Naive thymus-derived CD4-positive, alpha-beta T cell (primary cell): ENCODE results near the gene IFITM5. TPM values are rescaled to one million over a fixed set of nuclear protein-coding genes. Genes with fewer than 3 reads are reported as not detected.
"Not testable (repeated sequence)": the region's sequence is repeated elsewhere in the genome, so short reads cannot be mapped to it uniquely, and the experiment has no call there.

Experiments used
- ATAC-seq: fragments of 150-1000 bp; cut with Tn5 transposase; 2 replicates; pipeline ENCODE4 v1.10.0; 2021; ENCODE audit warnings: mild to moderate bottlenecking, moderate library complexity
- CTCF ChIA-PET: fragments of 350-600 bp; sonication (Branson Sonifier 250); formaldehyde crosslinking; loops from one replicate; lab custom pipeline; 2021; ENCODE audit warnings: antibody characterized with exemption; lab: Charles Lee
- POLR2A ChIA-PET: fragments of 350-600 bp; sonication (Branson Sonifier 250); formaldehyde crosslinking; loops from one replicate; lab custom pipeline; 2021; ENCODE audit warnings: antibody characterized with exemption, inconsistent platforms; lab: Charles Lee
- DNase-seq, 9 donors: peaks; one replicate each; pipeline versions ENCODE4 v3.0.0 to v3.0.0-alpha.2; 2020 to 2022; ENCODE audit warnings: mixed read lengths in 1 of 9
- H3K27ac ChIP-seq: one replicate; pipeline ENCODE4 v1.7.0; 2013; ENCODE audit warnings: mild to moderate bottlenecking, low read depth, low read length, moderate library complexity
- H3K27me3 ChIP-seq, 2 donors: one replicate each; pipeline ENCODE4 v1.7.0; 2013; ENCODE audit warnings: low read length in 2 of 2, mild to moderate bottlenecking in 2 of 2, moderate library complexity in 2 of 2; ENCODE audit not compliant: control insufficient read depth in 2 of 2, insufficient read depth in 2 of 2
- H3K36me3 ChIP-seq, 3 experiments: 1 replicate in 2 of 3; 2 replicates in 1 of 3; pipeline ENCODE4 v1.7.0; 2013; ENCODE audit warnings: low read length in 3 of 3, mild to moderate bottlenecking in 3 of 3, moderate library complexity in 1 of 3; ENCODE audit not compliant: insufficient read depth in 3 of 3, control insufficient read depth in 2 of 3
- H3K4me1 ChIP-seq, 2 donors: one replicate each; pipeline ENCODE4 v1.7.0; 2013; ENCODE audit warnings: low read length in 2 of 2, mild to moderate bottlenecking in 2 of 2, moderate library complexity in 1 of 2; ENCODE audit not compliant: control insufficient read depth in 2 of 2, insufficient read depth in 2 of 2
- H3K4me3 ChIP-seq: 2 replicates; pipeline ENCODE4 v1.7.0; 2013; ENCODE audit warnings: mild to moderate bottlenecking, low read length
- H3K9me3 ChIP-seq, 3 experiments: 1 replicate in 2 of 3; 2 replicates in 1 of 3; pipeline ENCODE4 v1.7.0; 2013; ENCODE audit warnings: low read length in 3 of 3; ENCODE audit not compliant: control insufficient read depth in 2 of 3
- H3K27ac Mint-ChIP-seq, 9 donors: one replicate each; pipeline ENCODE4 v1.8.0; 2020 to 2022; ENCODE audit warnings: mixed read lengths in 9 of 9, mild to moderate bottlenecking in 8 of 9, moderate library complexity in 5 of 9, inconsistent platforms in 2 of 9
- H3K27me3 Mint-ChIP-seq, 5 donors: one replicate each; pipeline ENCODE4 v1.8.0; 2021 to 2022; ENCODE audit warnings: mixed read lengths in 5 of 5, mild to moderate bottlenecking in 1 of 5
- H3K36me3 Mint-ChIP-seq, 5 donors: one replicate each; pipeline ENCODE4 v1.8.0; 2020 to 2022; ENCODE audit warnings: mixed read lengths in 5 of 5, mild to moderate bottlenecking in 3 of 5, inconsistent platforms in 1 of 5
- H3K4me1 Mint-ChIP-seq, 7 donors: one replicate each; pipeline ENCODE4 v1.8.0; 2020 to 2022; ENCODE audit warnings: mixed read lengths in 7 of 7, mild to moderate bottlenecking in 3 of 7, inconsistent platforms in 1 of 7
- H3K4me3 Mint-ChIP-seq, 10 donors: one replicate each; pipeline ENCODE4 v1.8.0; 2020 to 2022; ENCODE audit warnings: mild to moderate bottlenecking in 10 of 10, mixed read lengths in 10 of 10, moderate library complexity in 6 of 10, inconsistent platforms in 2 of 10
- H3K9me3 Mint-ChIP-seq, 11 donors: one replicate each; pipeline ENCODE4 v1.8.0; 2020 to 2022; ENCODE audit warnings: mixed read lengths in 11 of 11, mild to moderate bottlenecking in 4 of 11, inconsistent platforms in 1 of 11, moderate library complexity in 1 of 11
- intact Hi-C, 2 donors: fragments of 100-400 bp; cut with micrococcal nuclease; formaldehyde crosslinking; loops; one replicate each; pipeline ENCODE4 v1.15.1; 2023
- polyA plus RNA-seq, 2 donors: library from polyadenylated mRNA; unstranded; fragments of 300-500 nt; fragmentation: Illumina TruSeq; gene quantifications; one replicate each; pipeline ENCODE4 v1.2.3, GENCODE V29; 2021
- total RNA-seq, 6 experiments: library from RNA in 5 of 6; stranded (reverse) in 5 of 6; gene quantifications; 1 replicate in 5 of 6; 2 replicates in 1 of 6; pipeline ENCODE4 v1.2.3 and lab custom pipeline; 2021 to 2026

Gene IFITM5
- total and polyA plus RNA-seq, 7 experiments from 2014 or later = not detected

GRCh38 chr11:311013-311748 lies 11.9 kb upstream of the IFITM5 start:
- peak in 1 of 9 donors; percentile 47 for DNase-seq
- CTCF ChIA-PET = interaction anchor here (2.3 kb wide), 1 partner anchor 44 kb away, joined by 12 read pairs; no protein-coding TSS in a partner anchor
- H3K36me3 ChIP-seq = peaks cover 0 to 15% (median 5%) of the 10 kb centered on the region in 3 experiments
- peaks cover 8 to 47% (median 15%) of the 10 kb centered on the region in 5 donors for H3K36me3 Mint-ChIP-seq
- H3K27ac ChIP-seq = peak overlapping the region; percentile 95
- H3K27me3 Mint-ChIP-seq, H3K27me3 ChIP-seq, H3K9me3 Mint-ChIP-seq, H3K9me3 ChIP-seq: not testable (repeated sequence)
- POLR2A ChIA-PET = interaction anchor here (1.0 to 6.9 kb wide), 7 partner anchors 14 to 103 kb away, joined by 5 to 54 read pairs (median 12); partner anchors contain the start of gene PGGHG
- peaks cover 18 to 42% of the 10 kb centered on the region in 2 donors for H3K4me1 ChIP-seq
- intact Hi-C loops = loop anchor here in 1 of 2 donors (5.0 kb wide), 2 partner anchors 106 to 196 kb away; partner anchors contain the start of gene RNH1
- peak overlapping the region; percentile 71 for H3K4me3 ChIP-seq
- H3K27ac Mint-ChIP-seq = peak overlapping the region; percentile 94 to 99 (median 99)
- peak overlapping the region; percentile 88 to 100 (median 96) for H3K4me3 Mint-ChIP-seq
- peaks cover 25 to 49% (median 35%) of the 10 kb centered on the region in 7 donors for H3K4me1 Mint-ChIP-seq
- peak; percentile 61 for ATAC-seq

- H3K4me3 ChIP-seq = peak overlapping the region; percentile 72
- Mint-ChIP-seq H3K36me3 (peaks cover 7 to 42% (median 15%) of the 10 kb centered on the region in 5 donors), H3K27ac (peak overlapping the region; percentile 95 to 99 (median 96)), H3K4me3 (peak overlapping the region; percentile 91 to 99 (median 95)), H3K4me1 (peaks cover 36 to 57% (median 46%) of the 10 kb centered on the region in 7 donors)
- H3K4me1 ChIP-seq = peaks cover 24 to 42% of the 10 kb centered on the region in 2 donors
- H3K9me3 ChIP-seq, DNase-seq, H3K27me3 ChIP-seq, ATAC-seq, H3K27me3 Mint-ChIP-seq, H3K36me3 ChIP-seq, H3K9me3 Mint-ChIP-seq: not testable (repeated sequence)
- ChIA-PET POLR2A (interaction anchor here (1.0 to 2.0 kb wide), 13 partner anchors 9 to 196 kb away, joined by 3 to 16 read pairs (median 5); partner anchors contain the start of genes BET1L and RIC8A), CTCF (interaction anchor here (0.6 to 1.9 kb wide), 4 partner anchors 9 to 140 kb away, joined by 3 to 10 read pairs (median 4); partner anchors contain the start of gene PTDSS2)
- intact Hi-C loops = loop anchor here (2.0 to 5.0 kb wide), 3 partner anchors 29 to 197 kb away; partner anchors contain the start of gene RNH1 (in 2 of the 2)
- H3K27ac ChIP-seq = peak overlapping the region; percentile 95
Measured at GRCh38 chr11:309979-310572, 10.8 kb upstream of the IFITM5 start.

GRCh38 chr11:308740-309665 lies 9.7 kb upstream of the IFITM5 start:
- intact Hi-C loops = loop anchor here in 1 of 2 donors (2.0 to 5.0 kb wide), 3 partner anchors 28 to 198 kb away; partner anchors contain the start of gene RNH1
- peaks cover 37 to 58% (median 48%) of the 10 kb centered on the region in 7 donors for H3K4me1 Mint-ChIP-seq
- H3K27ac Mint-ChIP-seq = peak overlapping the region; percentile 95 to 99 (median 96)
- Histone ChIP-seq H3K4me1 (peaks cover 29 to 42% of the 10 kb centered on the region in 2 donors), H3K27ac (peak overlapping the region; percentile 95), H3K4me3 (peak overlapping the region; percentile 72)
- not testable (repeated sequence) for H3K36me3 ChIP-seq, H3K9me3 Mint-ChIP-seq, H3K27me3 Mint-ChIP-seq, ATAC-seq, H3K27me3 ChIP-seq, H3K9me3 ChIP-seq
- H3K4me3 Mint-ChIP-seq = peak overlapping the region; percentile 91 to 99 (median 95)
- ChIA-PET CTCF (interaction anchor here (0.9 to 1.9 kb wide), 5 partner anchors 9 to 142 kb away, joined by 3 to 10 read pairs (median 3); partner anchors contain the start of gene PTDSS2), POLR2A (interaction anchor here (0.6 to 2.0 kb wide), 19 partner anchors 8 to 197 kb away, joined by 3 to 16 read pairs (median 4); partner anchors contain the start of genes BET1L and RIC8A)
- peaks cover 0 to 31% (median 9%) of the 10 kb centered on the region in 5 donors for H3K36me3 Mint-ChIP-seq
- peak in 3 of 9 donors; percentile 42 to 51 (median 50) for DNase-seq

GRCh38 chr11:307766-308708 lies 8.7 kb upstream of the IFITM5 start, which contains the start of gene IFITM2:
Gene IFITM2 (plus strand): TSS chr11:307816. CDS start chr11:308193, 377 bp downstream.
- peaks cover 29 to 36% of the 10 kb centered on the region in 2 donors for H3K4me1 ChIP-seq
- ATAC-seq (peak; percentile 77), DNase-seq (peak in 8 of 9 donors; percentile 54 to 77 (median 62))
- intact Hi-C loops = loop anchor here in 1 of 2 donors (1.0 to 5.0 kb wide), 4 partner anchors 12 to 199 kb away; partner anchors contain the start of genes IFITM3 and RNH1
- CTCF ChIA-PET = interaction anchor here (1.9 to 5.0 kb wide), 3 partner anchors 9 to 56 kb away, joined by 10 to 49 read pairs (median 13); no protein-coding TSS in a partner anchor
- peak within 1 kb of the TSS; percentile 72 for H3K4me3 ChIP-seq
- peak within 1 kb of the TSS; percentile 91 to 99 (median 95) for H3K4me3 Mint-ChIP-seq
- H3K27ac ChIP-seq = peak within 1 kb of the TSS; percentile 95
- H3K4me1 Mint-ChIP-seq = peaks cover 30 to 57% (median 48%) of the 10 kb centered on the region in 7 donors
- H3K36me3 ChIP-seq, H3K27me3 Mint-ChIP-seq, H3K9me3 Mint-ChIP-seq, H3K27me3 ChIP-seq, H3K9me3 ChIP-seq: not testable (repeated sequence)
- H3K27ac Mint-ChIP-seq = peak within 1 kb of the TSS; percentile 95 to 99 (median 96)
- POLR2A ChIA-PET = interaction anchor here (0.8 to 4.1 kb wide), 12 partner anchors 10 to 100 kb away, joined by 3 to 28 read pairs (median 6); partner anchors contain the start of genes IFITM5 and RIC8A
- peaks cover 0 to 25% (median 8%) of the 10 kb centered on the region in 5 donors for H3K36me3 Mint-ChIP-seq
